ENCODE measurements around the gene BROX. TPM values are rescaled to one million over a fixed set of nuclear protein-coding genes. Genes with fewer than 3 reads are reported as not detected.

BROX gene
- total and polyA plus RNA-seq, 2 donors (not counting 3 experiments of a cell fraction or from before 2014, with no cell fraction given), result 7.3 to 39.7 TPM

- peak; percentile 46 for DNase-seq (ENCODE audit: low read depth, low spot score)
- Histone ChIP-seq H2AFZ (ENCODE audit: low read depth, low read length) (no peak overlapping the region), H4K20me1 (replicated peaks; ENCODE audit: control insufficient read depth, extremely low read depth, insufficient read depth, low read length) (no peaks in the 10 kb centered on the region), H3K27me3 (ENCODE audit: control insufficient read depth in 2 of 2, insufficient read depth in 2 of 2, low read length in 2 of 2) (peaks cover 0 to 1% of the 10 kb centered on the region in 2 experiments), H3K4me1 (ENCODE audit: control insufficient read depth, extremely low read depth, insufficient read depth, low read length) (no peaks in the 10 kb centered on the region), H3K9me1 (replicated peaks; ENCODE audit: control insufficient read depth, extremely low read depth, insufficient read depth, low read length) (no peaks in the 10 kb centered on the region), H3K27ac (ENCODE audit: insufficient read depth, low read depth, low read length) (no peak overlapping the region), H3K4me2 (ENCODE audit: insufficient read depth, low read length) (no peak overlapping the region), H3K79me2 (ENCODE audit: control insufficient read depth, insufficient read depth, low read length) (no peaks in the 10 kb centered on the region), H3K9me3 (replicated peaks; ENCODE audit: control insufficient read depth, insufficient read depth, low read length) (no peaks in the 10 kb centered on the region), H3K36me3 (ENCODE audit: control insufficient read depth in 2 of 2, extremely low read depth in 1 of 2, insufficient read depth in 2 of 2, low read length in 2 of 2) (no peaks in the 10 kb centered on the region), H3K4me3 (replicated peaks in 1 of 3; ENCODE audit: insufficient read depth in 1 of 3, low read depth in 1 of 3, low read length in 3 of 3) (no peak overlapping the region), H3K9ac (replicated peaks; ENCODE audit: extremely low read depth, insufficient read depth, low read length) (no peak overlapping the region)
- BruUV-seq (replicated peaks), result no TSS peak
- dilution Hi-C loops (cut with MboI; ENCODE audit: extremely low pct_ligation_motif_present, low sequenced_read_pairs) (loop anchor here (25.0 kb wide), 1 partner anchor 309 kb away; no protein-coding TSS in a partner anchor), intact Hi-C loops (cut with micrococcal nuclease) (no loop called here)
- ChIA-PET POLR2A (no interaction called here), CTCF (no interaction called here)
- TF ChIP-seq GATA2 (IDR thresholded peaks at IDR 0.05; ENCODE audit: insufficient read depth, insufficient read length, low read depth, low read length) (no peak), POLR2AphosphoS5 (IDR thresholded peaks at IDR 0.05; ENCODE audit: insufficient read depth, low read depth, low read length) (no peak), POLR2A (IDR thresholded peaks at IDR 0.05; ENCODE audit: low read depth, low read length) (no peak), JUN (IDR thresholded peaks at IDR 0.05; ENCODE audit: borderline replicate concordance, insufficient read depth, insufficient read length, low read depth) (no peak), EZH2 (IDR thresholded peaks at IDR 0.05; ENCODE audit: borderline replicate concordance, low read depth, low read length, severe bottlenecking) (no peak), MYC (IDR thresholded peaks at IDR 0.05; ENCODE audit: low read depth, low read length) (no peak), MAX (IDR thresholded peaks at IDR 0.05; ENCODE audit: insufficient read depth, insufficient read length) (no peak), FOS (IDR thresholded peaks at IDR 0.05; ENCODE audit: borderline replicate concordance, insufficient read depth, low read length) (no peak), CTCF (IDR thresholded peaks at IDR 0.05; ENCODE audit: extremely low read depth in 1 of 2, insufficient read depth in 1 of 2, low read depth in 1 of 2, low read length in 2 of 2) (no peak)
- no peak for FAIRE-seq
Observed at GRCh38 chr1:222777977-222778376, 65.6 kb downstream of the BROX start.

All from endothelial cell of umbilical vein (primary cell).